ENCODE data around the gene PRTN3.

PRTN3 gene

DNA sequence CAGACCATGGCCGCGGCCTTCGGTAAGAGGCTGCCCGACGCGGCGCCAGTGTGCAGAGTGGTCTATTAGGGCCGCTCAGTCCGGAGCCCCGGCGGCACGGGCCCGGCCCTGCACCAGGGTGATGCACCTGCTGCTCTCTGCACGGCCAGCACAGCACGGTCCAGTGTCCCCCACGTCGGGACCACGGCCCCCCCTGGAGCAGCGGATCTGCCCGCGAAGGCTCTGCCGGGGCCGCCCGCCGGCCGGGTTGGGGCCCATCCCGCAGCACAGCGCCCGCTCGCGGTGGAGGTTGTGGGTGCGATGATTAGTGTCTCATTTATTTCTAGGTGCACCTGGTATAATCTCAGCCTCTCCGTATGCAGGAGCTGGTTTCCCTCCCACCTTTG is 35.6 kb upstream of the PRTN3 start:
- H3K9me3 ChIP-seq (ENCODE audit: insufficient read depth, low read depth, low read length): no peaks in the 10 kb centered on the region
- no peak overlapping the region for H3K4me3 ChIP-seq (ENCODE audit: low read length, poor library complexity, severe bottlenecking)
- peaks cover 19% of the 10 kb centered on the region for H3K4me1 ChIP-seq (ENCODE audit: insufficient read depth, low read length, poor library complexity, severe bottlenecking)
- peaks cover 95% of the 10 kb centered on the region for H4K20me1 ChIP-seq (ENCODE audit: insufficient read depth, low read length, poor library complexity, severe bottlenecking)
- H3K27me3 ChIP-seq (ENCODE audit: insufficient read depth, low read length, poor library complexity, severe bottlenecking): no peaks in the 10 kb centered on the region
- H3K4me2 ChIP-seq (ENCODE audit: low read depth, low read length, poor library complexity, severe bottlenecking): no peak overlapping the region
- H3F3A ChIP-seq (ENCODE audit: low read depth): 0 out of 2 replicates have a peak, but pooled peaks cover 1% of the 10 kb centered on the region
- no peak overlapping the region for H2AFZ ChIP-seq (ENCODE audit: low read length)
- no peaks in the 10 kb centered on the region for H3K9me2 ChIP-seq (replicated peaks; ENCODE audit: low read depth, low read length)
- peaks cover 99% of the 10 kb centered on the region for H3K36me3 ChIP-seq (ENCODE audit: insufficient read depth, low read length)
- peaks cover 91% of the 10 kb centered on the region for H3K79me2 ChIP-seq (ENCODE audit: insufficient read depth, low read length)
- H3K9ac ChIP-seq (ENCODE audit: low read depth, low read length, poor library complexity, severe bottlenecking): no peak overlapping the region
- no peak for TF ChIP-seq EZH2phosphoT487 (IDR thresholded peaks at IDR 0.05; ENCODE audit: borderline replicate concordance)
- TF ChIP-seq, protein P1, sequence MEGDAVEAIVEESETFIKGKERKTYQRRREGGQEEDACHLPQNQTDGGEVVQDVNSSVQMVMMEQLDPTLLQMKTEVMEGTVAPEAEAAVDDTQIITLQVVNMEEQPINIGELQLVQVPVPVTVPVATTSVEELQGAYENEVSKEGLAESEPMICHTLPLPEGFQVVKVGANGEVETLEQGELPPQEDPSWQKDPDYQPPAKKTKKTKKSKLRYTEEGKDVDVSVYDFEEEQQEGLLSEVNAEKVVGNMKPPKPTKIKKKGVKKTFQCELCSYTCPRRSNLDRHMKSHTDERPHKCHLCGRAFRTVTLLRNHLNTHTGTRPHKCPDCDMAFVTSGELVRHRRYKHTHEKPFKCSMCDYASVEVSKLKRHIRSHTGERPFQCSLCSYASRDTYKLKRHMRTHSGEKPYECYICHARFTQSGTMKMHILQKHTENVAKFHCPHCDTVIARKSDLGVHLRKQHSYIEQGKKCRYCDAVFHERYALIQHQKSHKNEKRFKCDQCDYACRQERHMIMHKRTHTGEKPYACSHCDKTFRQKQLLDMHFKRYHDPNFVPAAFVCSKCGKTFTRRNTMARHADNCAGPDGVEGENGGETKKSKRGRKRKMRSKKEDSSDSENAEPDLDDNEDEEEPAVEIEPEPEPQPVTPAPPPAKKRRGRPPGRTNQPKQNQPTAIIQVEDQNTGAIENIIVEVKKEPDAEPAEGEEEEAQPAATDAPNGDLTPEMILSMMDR (conservative IDR thresholded peaks at IDR 0.05; ENCODE audit: low read length): no peak

DNA sequence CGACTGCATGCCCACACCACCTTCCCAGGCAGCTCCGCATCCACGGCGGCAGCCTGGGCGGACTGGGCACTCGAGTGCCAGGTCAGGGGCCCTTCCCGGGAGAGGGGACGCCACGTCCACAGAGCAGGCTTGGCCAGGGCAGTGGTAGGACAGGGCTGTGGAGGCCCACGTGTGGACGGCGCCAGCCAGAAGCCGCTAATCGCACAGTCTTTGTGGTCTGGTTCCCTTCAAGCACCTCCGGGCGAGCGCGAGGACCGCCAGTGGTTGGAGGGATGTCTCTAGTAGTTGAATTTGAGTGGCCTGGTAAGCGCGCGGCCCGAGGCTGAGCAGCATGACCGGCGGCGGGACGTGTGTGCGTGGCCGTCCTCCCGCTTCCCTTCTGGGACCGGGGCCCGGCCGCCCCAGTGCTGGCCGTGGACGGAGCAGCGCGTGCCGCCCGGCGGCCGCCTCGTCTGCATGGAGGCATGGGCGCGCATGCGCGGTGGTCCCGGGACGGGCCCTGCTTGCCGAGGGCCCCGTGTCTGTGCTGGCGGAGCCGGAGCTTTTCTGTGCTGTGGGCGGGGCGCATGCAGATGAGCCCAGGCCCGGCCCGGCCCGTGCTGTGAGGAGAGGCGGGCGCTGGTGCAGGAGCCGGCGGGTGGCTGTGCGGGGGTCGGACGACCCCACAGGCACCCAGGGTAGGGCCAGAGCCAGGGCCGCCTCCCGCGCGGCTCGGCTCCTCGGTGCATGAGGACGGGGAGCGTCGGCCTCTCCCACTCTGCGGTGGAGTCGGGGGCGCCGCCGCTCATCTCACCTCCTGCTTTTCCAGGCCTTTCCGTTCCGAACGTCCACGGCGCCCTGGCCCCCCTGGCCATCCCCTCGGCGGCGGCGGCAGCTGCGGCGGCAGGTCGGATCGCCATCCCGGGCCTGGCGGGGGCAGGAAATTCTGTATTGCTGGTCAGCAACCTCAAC is 34.9 kb upstream of the PRTN3 start:
- Histone ChIP-seq H3K4me2 (ENCODE audit: low read depth, low read length, poor library complexity, severe bottlenecking) (no peak overlapping the region), H3K27me3 (ENCODE audit: insufficient read depth, low read length, poor library complexity, severe bottlenecking) (no peaks in the 10 kb centered on the region), H3K79me2 (ENCODE audit: insufficient read depth, low read length) (peaks cover 84% of the 10 kb centered on the region), H3K9me2 (replicated peaks; ENCODE audit: low read depth, low read length) (no peaks in the 10 kb centered on the region), H3K4me3 (ENCODE audit: low read length, poor library complexity, severe bottlenecking) (no peak overlapping the region), H3K4me1 (ENCODE audit: insufficient read depth, low read length, poor library complexity, severe bottlenecking) (peaks cover 13% of the 10 kb centered on the region), H2AFZ (ENCODE audit: low read length) (no peak overlapping the region), H3F3A (ENCODE audit: low read depth) (peaks cover 7% of the 10 kb centered on the region; the same call in 1 of the 2 replicates), H4K20me1 (ENCODE audit: insufficient read depth, low read length, poor library complexity, severe bottlenecking) (peaks cover 95% of the 10 kb centered on the region), H3K36me3 (ENCODE audit: insufficient read depth, low read length) (peaks cover 100% of the 10 kb centered on the region; the same call in 1 of the 2 replicates), H3K9ac (ENCODE audit: low read depth, low read length, poor library complexity, severe bottlenecking) (no peak overlapping the region), H3K9me3 (ENCODE audit: insufficient read depth, low read depth, low read length) (no peaks in the 10 kb centered on the region)
- TF ChIP-seq, protein P1 (conservative IDR thresholded peaks at IDR 0.05; ENCODE audit: low read length): no peak
- no peak for TF ChIP-seq EZH2phosphoT487 (IDR thresholded peaks at IDR 0.05; ENCODE audit: borderline replicate concordance)

DNA sequence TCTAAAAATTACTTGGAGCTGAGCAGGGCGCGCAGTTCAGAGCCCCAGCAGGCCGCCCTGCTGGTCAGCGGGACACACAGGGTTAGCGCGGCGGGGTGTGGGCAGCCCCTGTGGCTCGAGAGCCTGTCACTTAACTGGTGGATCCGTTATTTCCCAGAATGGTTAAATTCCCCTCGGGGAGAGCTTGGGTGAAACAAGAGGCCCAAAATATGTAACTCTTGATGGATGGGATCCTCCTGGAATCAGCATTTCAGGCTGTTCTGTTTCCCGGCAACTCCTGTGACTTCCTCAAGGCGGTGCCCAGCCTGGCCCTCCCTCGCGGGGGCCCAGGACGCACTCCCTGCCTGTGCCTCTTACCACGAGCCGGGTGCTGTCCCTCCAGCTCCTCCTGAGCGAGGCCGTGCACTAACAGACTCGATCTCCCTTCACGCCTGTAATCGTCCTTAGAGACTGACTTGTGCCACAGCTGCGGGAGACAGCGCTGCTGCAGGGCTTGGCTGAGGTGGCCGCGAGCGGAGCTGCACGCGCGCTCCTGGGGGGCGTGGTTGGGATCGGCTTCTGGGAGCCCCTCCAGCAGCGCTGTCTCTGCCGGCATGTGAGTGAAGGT is 33.9 kb upstream of the PRTN3 start:
- Histone ChIP-seq H3K4me3 (ENCODE audit: low read length, poor library complexity, severe bottlenecking) (no peak overlapping the region), H2AFZ (ENCODE audit: low read length) (no peak overlapping the region), H3K27me3 (ENCODE audit: insufficient read depth, low read length, poor library complexity, severe bottlenecking) (no peaks in the 10 kb centered on the region), H3K36me3 (ENCODE audit: insufficient read depth, low read length) (peaks cover 100% of the 10 kb centered on the region; the same call in 1 of the 2 replicates), H3K9me3 (ENCODE audit: insufficient read depth, low read depth, low read length) (no peaks in the 10 kb centered on the region), H3F3A (ENCODE audit: low read depth) (peaks cover 16% of the 10 kb centered on the region; the same call in 1 of the 2 replicates), H3K9me2 (replicated peaks; ENCODE audit: low read depth, low read length) (no peaks in the 10 kb centered on the region), H3K4me1 (ENCODE audit: insufficient read depth, low read length, poor library complexity, severe bottlenecking) (peaks cover 2% of the 10 kb centered on the region), H3K9ac (ENCODE audit: low read depth, low read length, poor library complexity, severe bottlenecking) (no peak overlapping the region), H4K20me1 (ENCODE audit: insufficient read depth, low read length, poor library complexity, severe bottlenecking) (peaks cover 95% of the 10 kb centered on the region), H3K4me2 (ENCODE audit: low read depth, low read length, poor library complexity, severe bottlenecking) (no peak overlapping the region), H3K79me2 (ENCODE audit: insufficient read depth, low read length) (peaks cover 74% of the 10 kb centered on the region)
- TF ChIP-seq EZH2phosphoT487 (IDR thresholded peaks at IDR 0.05; ENCODE audit: borderline replicate concordance): no peak
- TF ChIP-seq, protein P1 (conservative IDR thresholded peaks at IDR 0.05; ENCODE audit: low read length): no peak

All from Loucy (cell line).